Ovary (tissue), 1 donor: ENCODE measurements around the gene TNFAIP8L1.

Experiments used
- EP300 ChIP-seq: sonication (generic); formaldehyde crosslinking; IDR thresholded peaks from one replicate; pipeline ENCODE4 v1.6.1; 2017; ENCODE audit warnings: antibody characterized with exemption
- POLR2A ChIP-seq: fragments of 450-650 bp; IDR thresholded peaks from one replicate; pipeline ENCODE4 v1.6.1; 2017; ENCODE audit warnings: antibody characterized with exemption, mild to moderate bottlenecking, moderate library complexity

GRCh38 chr19:4682417-4683200 lies 43.3 kb downstream of the TNFAIP8L1 start:
- TF ChIP-seq EP300 (no peak), POLR2A (no peak)
